ENCODE data around the gene GRK4. TPM values are rescaled to one million over a fixed set of nuclear protein-coding genes. Genes with fewer than 3 reads are reported as not detected.
A peak's percentile ranks its signal among the peaks of the same experiment; 100 is the strongest.

GRK4 gene
- total RNA-seq, 1 experiment from 2014 or later = 4.2 TPM

DNA sequence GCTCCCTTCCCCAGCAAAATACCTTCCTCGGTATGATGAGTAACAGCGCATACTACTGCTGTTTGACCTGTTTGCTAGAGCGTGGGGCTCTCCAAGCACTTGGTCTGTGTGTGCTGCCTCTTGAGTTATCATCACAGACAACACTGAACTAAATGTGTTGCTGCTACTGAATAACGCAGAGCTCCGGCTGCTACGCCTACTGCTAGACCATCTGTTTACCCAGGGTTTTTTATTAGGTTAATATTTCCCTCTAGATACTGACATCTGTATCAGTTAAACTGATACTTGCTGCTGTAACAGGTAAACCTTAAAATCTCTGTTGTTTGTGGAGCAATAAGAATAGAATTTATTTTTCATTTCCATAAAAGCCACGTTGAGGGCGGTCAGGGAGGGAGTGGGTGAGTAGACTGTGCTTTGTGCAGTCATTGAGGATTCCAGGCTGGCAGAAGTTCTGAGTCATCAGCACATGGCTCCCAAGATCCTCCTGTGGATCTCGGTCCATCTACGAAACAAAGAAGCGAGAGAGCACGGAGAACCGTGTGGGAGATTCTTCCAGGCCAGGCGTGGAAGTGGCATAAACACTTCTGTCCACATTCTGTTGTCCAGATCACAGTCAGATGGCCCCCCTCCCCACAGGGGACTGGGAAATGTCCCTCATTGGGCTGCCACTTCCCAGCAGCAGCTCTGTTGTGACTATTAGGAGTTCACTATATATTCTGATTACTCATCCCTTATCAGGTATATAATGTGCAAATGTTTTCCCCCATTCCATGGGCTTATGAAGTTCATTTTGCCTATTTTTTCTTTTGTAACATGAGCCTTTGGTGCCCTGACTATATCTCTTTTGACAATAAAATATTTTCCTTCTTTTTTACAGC, 14.1 kb downstream of the GRK4 start:
- intact Hi-C loops (cut with micrococcal nuclease) = loop anchor here (1.0 kb wide), 1 partner anchor 60 kb away; no protein-coding TSS in a partner anchor
- Histone ChIP-seq H3K9ac (ENCODE audit: low read length) (no peak overlapping the region), H4K20me1 (ENCODE audit: insufficient read depth) (no peaks in the 10 kb centered on the region), H3K36me3 (ENCODE audit: control insufficient read depth in 1 of 2, insufficient read depth in 2 of 2, low read length in 2 of 2) (no peaks in the 10 kb centered on the region), H3K4me1 (ENCODE audit: control insufficient read depth in 1 of 2, insufficient read depth in 2 of 2, low read length in 2 of 2) (peaks cover 0 to 18% of the 10 kb centered on the region in 2 experiments; a peak in 2 of 4 replicates), H3K4me3 (replicated peaks in 1 of 2; ENCODE audit: low read depth in 1 of 2, low read length in 2 of 2) (no peak overlapping the region), H3K9me3 (ENCODE audit: control insufficient read depth in 1 of 2, insufficient read depth in 1 of 2, low read depth in 1 of 2, low read length in 2 of 2) (peaks cover 11 to 22% of the 10 kb centered on the region in 2 experiments; a peak in 1 of 4 replicates), H3K9me2 (ENCODE audit: insufficient read depth) (no peaks in the 10 kb centered on the region), H3K27me3 (ENCODE audit: insufficient read depth, low read length) (no peaks in the 10 kb centered on the region), H3K79me2 (ENCODE audit: insufficient read depth, low read length) (no peaks in the 10 kb centered on the region), H3K4me2 (ENCODE audit: low read length) (no peak overlapping the region), H3K27ac (ENCODE audit: low read depth, low read length) (no peak overlapping the region), H2AFZ (ENCODE audit: low read depth, low read length, poor library complexity, severe bottlenecking) (peak overlapping the region; percentile 46)
- TF ChIP-seq RAD21 (IDR thresholded peaks at IDR 0.05; ENCODE audit: low read depth) (no peak), FOSL1 (IDR thresholded peaks at IDR 0.05; ENCODE audit: low read depth) (peak; percentile 21; the same call in 1 of the 2 replicates), JUND (IDR thresholded peaks at IDR 0.05) (0 out of 2 replicates have a peak, but pooled peaks have one; percentile 20), CEBPB (IDR thresholded peaks at IDR 0.05; ENCODE audit: low read depth) (no peak)
- TF ChIP-seq, protein P1, sequence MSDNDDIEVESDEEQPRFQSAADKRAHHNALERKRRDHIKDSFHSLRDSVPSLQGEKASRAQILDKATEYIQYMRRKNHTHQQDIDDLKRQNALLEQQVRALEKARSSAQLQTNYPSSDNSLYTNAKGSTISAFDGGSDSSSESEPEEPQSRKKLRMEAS (IDR thresholded peaks at IDR 0.05) = peak; percentile 69
- TF ChIP-seq, protein P2, sequence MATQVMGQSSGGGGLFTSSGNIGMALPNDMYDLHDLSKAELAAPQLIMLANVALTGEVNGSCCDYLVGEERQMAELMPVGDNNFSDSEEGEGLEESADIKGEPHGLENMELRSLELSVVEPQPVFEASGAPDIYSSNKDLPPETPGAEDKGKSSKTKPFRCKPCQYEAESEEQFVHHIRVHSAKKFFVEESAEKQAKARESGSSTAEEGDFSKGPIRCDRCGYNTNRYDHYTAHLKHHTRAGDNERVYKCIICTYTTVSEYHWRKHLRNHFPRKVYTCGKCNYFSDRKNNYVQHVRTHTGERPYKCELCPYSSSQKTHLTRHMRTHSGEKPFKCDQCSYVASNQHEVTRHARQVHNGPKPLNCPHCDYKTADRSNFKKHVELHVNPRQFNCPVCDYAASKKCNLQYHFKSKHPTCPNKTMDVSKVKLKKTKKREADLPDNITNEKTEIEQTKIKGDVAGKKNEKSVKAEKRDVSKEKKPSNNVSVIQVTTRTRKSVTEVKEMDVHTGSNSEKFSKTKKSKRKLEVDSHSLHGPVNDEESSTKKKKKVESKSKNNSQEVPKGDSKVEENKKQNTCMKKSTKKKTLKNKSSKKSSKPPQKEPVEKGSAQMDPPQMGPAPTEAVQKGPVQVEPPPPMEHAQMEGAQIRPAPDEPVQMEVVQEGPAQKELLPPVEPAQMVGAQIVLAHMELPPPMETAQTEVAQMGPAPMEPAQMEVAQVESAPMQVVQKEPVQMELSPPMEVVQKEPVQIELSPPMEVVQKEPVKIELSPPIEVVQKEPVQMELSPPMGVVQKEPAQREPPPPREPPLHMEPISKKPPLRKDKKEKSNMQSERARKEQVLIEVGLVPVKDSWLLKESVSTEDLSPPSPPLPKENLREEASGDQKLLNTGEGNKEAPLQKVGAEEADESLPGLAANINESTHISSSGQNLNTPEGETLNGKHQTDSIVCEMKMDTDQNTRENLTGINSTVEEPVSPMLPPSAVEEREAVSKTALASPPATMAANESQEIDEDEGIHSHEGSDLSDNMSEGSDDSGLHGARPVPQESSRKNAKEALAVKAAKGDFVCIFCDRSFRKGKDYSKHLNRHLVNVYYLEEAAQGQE (IDR thresholded peaks at IDR 0.05; ENCODE audit: low read depth) = no peak
- no TSS peak for BruUV-seq (replicated peaks)
- ChIA-PET POLR2A (interaction anchor here (2.3 kb wide), 1 partner anchor 14 kb away, joined by 9 read pairs; the partner anchor contains the start of genes GRK4 and NOP14), RAD21 (ENCODE audit: low non-redundant PET in 1 of 2, low total read pairs in 2 of 2, uncharacterized antibody in 2 of 2, unreplicated experiment in 2 of 2) (no interaction called here), CTCF (interaction anchor here (0.6 to 2.2 kb wide), 8 partner anchors 9 to 57 kb away, joined by 3 to 23 read pairs (median 4); partner anchors contain the start of genes GRK4 and NOP14)
- DNase-seq (ENCODE audit: low read depth, low spot score) (no peak), ATAC-seq (0 out of 2 replicates have a peak, but pooled peaks have one; percentile 48)
